SK-N-SH treated with all-trans-retinoic acid at 6 μM for 48 hours (cell line): Measurements from ENCODE around the gene SLC30A9.

Source experiments
- ARNTL ChIP-seq: fragments of 450-650 bp; formaldehyde crosslinking; IDR thresholded peaks from 2 replicates; pipeline ENCODE4 v1.5.0; 2020; ENCODE audit warnings: low read depth, mild to moderate bottlenecking, moderate library complexity, borderline replicate concordance
- CREB5 ChIP-seq: fragments of 250-450 bp; sonication (Bioruptor Pico); IDR thresholded peaks from 2 replicates; pipeline ENCODE4 v1.5.1; 2020; ENCODE audit warnings: low read depth, mild to moderate bottlenecking, moderate library complexity
- CSRNP3 ChIP-seq: fragments of 250-450 bp; sonication (Bioruptor Pico); IDR thresholded peaks from 2 replicates; pipeline ENCODE4 v1.5.1; 2021; ENCODE audit warnings: mild to moderate bottlenecking, moderate library complexity
- ISL1 ChIP-seq: fragments of 250-450 bp; sonication (Bioruptor Pico); IDR thresholded peaks from 2 replicates; pipeline ENCODE4 v2.1.2; 2022; ENCODE audit warnings: mild to moderate bottlenecking, moderate library complexity
- PPARA ChIP-seq: fragments of 250-450 bp; sonication (Bioruptor Pico); IDR thresholded peaks from 2 replicates; pipeline ENCODE4 v1.5.0; 2020; ENCODE audit warnings: mild to moderate bottlenecking, borderline replicate concordance
- RARB ChIP-seq: fragments of 250-450 bp; sonication (Bioruptor Pico); IDR thresholded peaks from 2 replicates; pipeline ENCODE4 v1.8.0; 2021; ENCODE audit warnings: mild to moderate bottlenecking, moderate library complexity
- SNAI2 ChIP-seq: fragments of 250-450 bp; sonication (Bioruptor Pico); IDR thresholded peaks from 2 replicates; pipeline ENCODE4 v1.5.0; 2020; ENCODE audit warnings: mild to moderate bottlenecking, moderate library complexity
- TCF4 ChIP-seq: fragments of 250-450 bp; sonication (Bioruptor Pico); IDR thresholded peaks from 2 replicates; pipeline ENCODE4 v1.8.0; 2021; ENCODE audit warnings: mild to moderate bottlenecking, moderate library complexity, borderline replicate concordance
- ZC3H10 ChIP-seq: fragments of 250-450 bp; sonication (Bioruptor Pico); IDR thresholded peaks from 2 replicates; pipeline ENCODE4 v1.5.1; 2021; ENCODE audit warnings: mild to moderate bottlenecking, moderate library complexity
- ZFP30 ChIP-seq: fragments of 450-650 bp; formaldehyde crosslinking; IDR thresholded peaks from 2 replicates; pipeline ENCODE4 v1.5.0; 2022; ENCODE audit warnings: mild to moderate bottlenecking, moderate library complexity
- ZNF565 ChIP-seq: fragments of 450-650 bp; formaldehyde crosslinking; conservative IDR thresholded peaks from 2 replicates; pipeline ENCODE4 v1.5.0; 2020; ENCODE audit warnings: low read depth, mild to moderate bottlenecking, moderate library complexity
- ZNF70 ChIP-seq: fragments of 450-650 bp; formaldehyde crosslinking; IDR thresholded peaks from 2 replicates; pipeline ENCODE4 v1.5.0; 2020; ENCODE audit warnings: mild to moderate bottlenecking, moderate library complexity

- no peak for TF ChIP-seq ZNF565 (CRISPR knock-in tag)
- TF ChIP-seq ARNTL (CRISPR knock-in tag) = no peak
- TF ChIP-seq ZNF70 = no peak
- TF ChIP-seq RARB = no peak
- no peak for TF ChIP-seq ZC3H10 (CRISPR knock-in tag)
- no peak for TF ChIP-seq SNAI2
- TF ChIP-seq PPARA (CRISPR knock-in tag) = no peak
- TF ChIP-seq ISL1 (CRISPR knock-in tag) = no peak
- TF ChIP-seq CSRNP3 (CRISPR knock-in tag) = no peak
- no peak for TF ChIP-seq ZFP30
- TF ChIP-seq CREB5 (CRISPR knock-in tag) = no peak
- no peak for TF ChIP-seq TCF4 (CRISPR knock-in tag)
Observed at GRCh38 chr4:41943506-41943905, 46.8 kb upstream of the SLC30A9 start.
